Activated T-helper 9 cell treated with anti-CD3 and anti-CD28 coated beads, Interleukin-2, amount 50 U/mL, for 16 hours (primary cell): ENCODE results near the gene EYS.
"Not testable (repeated sequence)": the region's sequence is repeated elsewhere in the genome, so short reads cannot be mapped to it uniquely, and the experiment has no call there.

Source experiments
- DNase-seq: peaks from one replicate; pipeline ENCODE4 v3.0.0-alpha.2; 2020; ENCODE audit warnings: low read depth

The EYS gene

GRCh38 chr6:63789699-63790098 is 1917.3 kb downstream of the EYS start:
- DNase-seq, result no peak

GRCh38 chr6:63788569-63788968 is 1918.5 kb downstream of the EYS start:
- DNase-seq, result no peak

GRCh38 chr6:63787021-63787420 is 1920.0 kb downstream of the EYS start:
- DNase-seq, result no peak

GRCh38 chr6:63785006-63785405 is 1922.0 kb downstream of the EYS start:
- no peak for DNase-seq

- DNase-seq, result no peak
Measured at GRCh38 chr6:63783096-63783495, 1923.9 kb downstream of the EYS start.

GRCh38 chr6:63774961-63775360 is 1932.1 kb downstream of the EYS start:
- DNase-seq, result no peak

- DNase-seq, result no peak
Measured at GRCh38 chr6:63773200-63773599, 1933.8 kb downstream of the EYS start.

- DNase-seq, result no peak
Measured at GRCh38 chr6:63765828-63766227, 1941.2 kb downstream of the EYS start.

GRCh38 chr6:63764318-63764916 is 1942.6 kb downstream of the EYS start:
- DNase-seq, result no peak

- no peak for DNase-seq
Measured at GRCh38 chr6:63760199-63760598, 1946.8 kb downstream of the EYS start.

GRCh38 chr6:63759605-63760105 is 1947.4 kb downstream of the EYS start:
- no peak for DNase-seq

- no peak for DNase-seq
Measured at GRCh38 chr6:63757826-63758225, 1949.2 kb downstream of the EYS start.

- not testable (repeated sequence) for DNase-seq
Measured at GRCh38 chr6:63757275-63757674, 1949.8 kb downstream of the EYS start.

GRCh38 chr6:63750400-63750799 is 1956.6 kb downstream of the EYS start:
- DNase-seq, result no peak

- no peak for DNase-seq
Measured at GRCh38 chr6:63745784-63746183, 1961.2 kb downstream of the EYS start.

GRCh38 chr6:63744810-63745209 is 1962.2 kb downstream of the EYS start:
- DNase-seq, result no peak

GRCh38 chr6:63743691-63744090 is 1963.3 kb downstream of the EYS start:
- no peak for DNase-seq

GRCh38 chr6:63742060-63742459 is 1965.0 kb downstream of the EYS start:
- no peak for DNase-seq

GRCh38 chr6:63740709-63741108 is 1966.3 kb downstream of the EYS start:
- no peak for DNase-seq

GRCh38 chr6:63739094-63739687 is 1967.8 kb downstream of the EYS start:
- DNase-seq, result no peak

- not testable (repeated sequence) for DNase-seq
Measured at GRCh38 chr6:63738190-63738589, 1968.8 kb downstream of the EYS start.

GRCh38 chr6:63734923-63735322 is 1972.1 kb downstream of the EYS start:
- no peak for DNase-seq

- DNase-seq, result no peak
Measured at GRCh38 chr6:63732336-63732735, 1974.7 kb downstream of the EYS start.

GRCh38 chr6:63731930-63732329 is 1975.1 kb downstream of the EYS start:
- no peak for DNase-seq
